Upper lobe of left lung (tissue), 4 donors: ENCODE measurements around the gene ARL3.

Source experiments
- CTCF ChIP-seq, 6 experiments: fragments of 450-650 bp in 4 of 6; fragments of 200-600 bp in 2 of 6; sonication (generic) in 2 of 6; IDR thresholded peaks; one replicate each; pipeline ENCODE4 v1.5.1; 2016 to 2019; ENCODE audit warnings: antibody characterized with exemption in 6 of 6
- EP300 ChIP-seq, 4 donors: sonication (generic); formaldehyde crosslinking; IDR thresholded peaks; one replicate each; pipeline ENCODE4 v1.5.1; 2017; ENCODE audit warnings: antibody characterized with exemption in 4 of 4, control low read depth in 2 of 4
- POLR2A ChIP-seq, 4 donors: fragments of 450-650 bp; IDR thresholded peaks; one replicate each; pipeline ENCODE4 v1.5.1; 2016 to 2017; ENCODE audit warnings: antibody characterized with exemption in 4 of 4, mild to moderate bottlenecking in 2 of 4
- POLR2AphosphoS5 ChIP-seq, 2 donors: sonication (generic); formaldehyde crosslinking; IDR thresholded peaks; one replicate each; pipeline ENCODE4 v1.5.1; 2017; ENCODE audit warnings: antibody characterized with exemption in 2 of 2

GRCh38 chr10:102702742-102703141, 11.5 kb downstream of the ARL3 start:
- TF ChIP-seq CTCF (IDR thresholded peaks at IDR 0.05) (no peak), POLR2A (IDR thresholded peaks at IDR 0.05) (no peak), POLR2AphosphoS5 (IDR thresholded peaks at IDR 0.05) (no peak), EP300 (IDR thresholded peaks at IDR 0.05) (no peak)
